Stomach (tissue), 9 donors: ENCODE measurements around the gene ZNF644. TPM values are rescaled to one million over a fixed set of nuclear protein-coding genes. Genes with fewer than 3 reads are reported as not detected.
"Not testable (repeated sequence)": the region's sequence is repeated elsewhere in the genome, so short reads cannot be mapped to it uniquely, and the experiment has no call there.

Experiments used
- DNase-seq, 2 donors: peaks; one replicate each; pipeline versions ENCODE4 v3.0.0 to v3.0.0-alpha.2; 2013 to 2019
- H3K27ac ChIP-seq, 5 donors: fragments of 200-600 bp in 4 of 5; sonication (generic) in 4 of 5; one replicate each; pipeline ENCODE4 v1.5.1; 2013 to 2019; ENCODE audit warnings: mild to moderate bottlenecking in 1 of 5, moderate library complexity in 1 of 5
- H3K27me3 ChIP-seq, 3 donors: fragments of 200-600 bp; sonication (generic); one replicate each; pipeline ENCODE4 v1.5.1; 2017 to 2019; ENCODE audit warnings: mixed run types in 1 of 3
- H3K36me3 ChIP-seq, 4 donors: fragments of 200-600 bp; sonication (generic); 1 replicate in 3 of 4; 2 replicates in 1 of 4; pipeline ENCODE4 v1.5.1; 2016 to 2019
- H3K4me1 ChIP-seq, 4 donors: fragments of 200-600 bp; sonication (generic); one replicate each; pipeline ENCODE4 v1.5.1; 2016 to 2019
- H3K4me3 ChIP-seq, 4 donors: fragments of 200-600 bp; sonication (generic) in 3 of 4; one replicate each; pipeline ENCODE4 v1.5.1; 2016 to 2019; ENCODE audit warnings: mild to moderate bottlenecking in 1 of 4
- H3K9me3 ChIP-seq, 4 donors: fragments of 200-600 bp; sonication (generic); one replicate each; pipeline ENCODE4 v1.5.1; 2016 to 2019
- CTCF ChIP-seq, 7 experiments: fragments of 450-650 bp in 4 of 7; fragments of 200-600 bp in 3 of 7; sonication (generic) in 3 of 7; IDR thresholded peaks; one replicate each; pipeline ENCODE4 v1.5.1; 2016 to 2019; ENCODE audit warnings: antibody characterized with exemption in 7 of 7, control low read depth in 2 of 7, mild to moderate bottlenecking in 1 of 7
- EP300 ChIP-seq: sonication (generic); formaldehyde crosslinking; IDR thresholded peaks from one replicate; pipeline ENCODE4 v1.6.1; 2017; ENCODE audit warnings: antibody characterized with exemption
- POLR2A ChIP-seq, 4 donors: fragments of 450-650 bp; IDR thresholded peaks; one replicate each; pipeline ENCODE4 v1.6.1; 2016; ENCODE audit warnings: antibody characterized with exemption in 4 of 4, control low read depth in 2 of 4, mild to moderate bottlenecking in 1 of 4, moderate library complexity in 1 of 4
- POLR2AphosphoS5 ChIP-seq, 3 donors: sonication (generic); formaldehyde crosslinking; IDR thresholded peaks; one replicate each; pipeline ENCODE4 v1.6.1; 2016; ENCODE audit warnings: antibody characterized with exemption in 3 of 3
- WGBS, 5 donors: extraction: QIAGEN DNeasy Blood & Tissue Kit in 3 of 5; methylation state at CpG; one replicate each; pipeline versions ENCODE4 v1.1.5 to v1.1.7; 2013 to 2018; 5-methylcytosine and 5-hydroxymethylcytosine counted together
- intact Hi-C: fragments of 100-400 bp; cut with DNase I; formaldehyde crosslinking; loops from one replicate; pipeline ENCODE4 v1.15.1; 2023; ENCODE audit warnings: low total_unique reads
- polyA plus RNA-seq, 3 donors: library from polyadenylated mRNA; stranded (reverse); fragments of 200-250 nt; gene quantifications; one replicate each; pipeline ENCODE4 v1.2.3, GENCODE V29; 2013
- total RNA-seq, 5 donors: library from RNA; depleted of rRNA; stranded (reverse); fragments of >200 nt; gene quantifications; one replicate each; pipeline versions ENCODE4 v1.1.0 to v1.2.3, GENCODE V29; 2014 to 2016
- donor health status: healthy with polysubstance abuse.
- donor health status: Bipolar disorder and iron deficiency.
- donor health status: healthy.

Gene ZNF644
- total and polyA plus RNA-seq, 8 donors, result 13.2 to 134 (median 43.5) TPM

- H3K27ac ChIP-seq, result no peak overlapping the region
- H3K4me3 ChIP-seq, result no peak overlapping the region
- no peaks in the 10 kb centered on the region for H3K9me3 ChIP-seq
- peaks cover 0 to 26% (median 21%) of the 10 kb centered on the region in 4 donors for H3K36me3 ChIP-seq
- no peaks in the 10 kb centered on the region for H3K27me3 ChIP-seq
- no peak for DNase-seq
- TF ChIP-seq POLR2A (IDR thresholded peaks at IDR 0.05) (no peak), POLR2AphosphoS5 (IDR thresholded peaks at IDR 0.05) (no peak), CTCF (IDR thresholded peaks at IDR 0.05) (no peak), EP300 (no peak)
- no peaks in the 10 kb centered on the region for H3K4me1 ChIP-seq
- intact Hi-C loops, result no loop called here
- WGBS, 5 donors, result 86 to 96% (median 93%) methylated on average over 1 of the region's 1 CpG
These were observed 110.5 kb downstream of the ZNF644 start for GRCh38 chr1:90911353-90911752.

GRCh38 chr1:90902672-90903071 lies 119.2 kb downstream of the ZNF644 start:
- Histone ChIP-seq H3K27ac (no peak overlapping the region), H3K4me1 (peaks cover 0 to 5% (median 0%) of the 10 kb centered on the region in 4 donors), H3K4me3 (no peak overlapping the region), H3K27me3 (no peaks in the 10 kb centered on the region), H3K9me3 (no peaks in the 10 kb centered on the region), H3K36me3 (peaks cover 0 to 35% (median 18%) of the 10 kb centered on the region in 4 donors)
- DNase-seq, result no peak
- intact Hi-C loops, result no loop called here
- no peak for TF ChIP-seq CTCF (IDR thresholded peaks at IDR 0.05)
- no peak for TF ChIP-seq EP300
- no peak for TF ChIP-seq POLR2A (IDR thresholded peaks at IDR 0.05)
- TF ChIP-seq POLR2AphosphoS5 (IDR thresholded peaks at IDR 0.05), result no peak

GRCh38 chr1:90899263-90899662 lies 122.6 kb downstream of the ZNF644 start:
- no peak overlapping the region for H3K27ac ChIP-seq
- intact Hi-C loops, result no loop called here
- H3K27me3 ChIP-seq, result no peaks in the 10 kb centered on the region
- no peaks in the 10 kb centered on the region for H3K9me3 ChIP-seq
- no peak for DNase-seq
- no peak overlapping the region for H3K4me3 ChIP-seq
- H3K4me1 ChIP-seq, result peaks cover 0 to 5% (median 0%) of the 10 kb centered on the region in 4 donors
- TF ChIP-seq EP300 (no peak), CTCF (IDR thresholded peaks at IDR 0.05) (no peak), POLR2A (IDR thresholded peaks at IDR 0.05) (no peak), POLR2AphosphoS5 (IDR thresholded peaks at IDR 0.05) (no peak)
- peaks cover 0 to 35% (median 18%) of the 10 kb centered on the region in 4 donors for H3K36me3 ChIP-seq
- 95 to 99% (median 96%) methylated on average over 3 of the region's 3 CpGs for WGBS, 5 donors

DNA sequence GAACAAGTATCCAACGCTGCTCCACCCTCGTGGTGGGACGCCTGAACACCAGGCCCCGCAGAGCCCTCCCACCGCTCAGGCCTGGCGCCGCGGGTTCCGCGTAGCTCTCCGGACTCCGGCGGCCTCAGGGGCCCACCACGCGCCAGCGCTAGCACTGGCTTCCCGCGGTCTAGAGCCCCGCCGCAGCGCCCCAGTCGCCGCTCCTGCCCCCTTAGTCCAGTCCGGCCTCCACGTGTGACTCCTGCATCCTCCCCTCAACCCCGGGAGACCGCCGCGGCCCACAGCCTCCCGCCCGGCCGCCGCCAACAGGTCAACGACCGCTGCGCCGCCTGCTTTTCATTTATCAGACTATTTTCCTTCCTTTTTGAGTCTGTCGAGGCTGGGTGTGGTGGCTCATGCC lies 128.2 kb downstream of the ZNF644 start:
- WGBS, 5 donors, result 98 to 99% (median 98%) methylated on average over 26 to 38 of the region's 38 CpGs
- H3K9me3 ChIP-seq, H3K36me3 ChIP-seq, H3K4me1 ChIP-seq, intact Hi-C loops, H3K4me3 ChIP-seq, H3K27me3 ChIP-seq, DNase-seq, H3K27ac ChIP-seq: not testable (repeated sequence)

- DNase-seq, H3K4me1 ChIP-seq, H3K27me3 ChIP-seq, H3K9me3 ChIP-seq, H3K36me3 ChIP-seq, H3K4me3 ChIP-seq, intact Hi-C loops, H3K27ac ChIP-seq: not testable (repeated sequence)
- 83 to 100% (median 97%) methylated on average over 1 of the region's 1 CpG for WGBS, 5 donors
These were observed 129.0 kb downstream of the ZNF644 start for GRCh38 chr1:90892884-90893283.

DNA sequence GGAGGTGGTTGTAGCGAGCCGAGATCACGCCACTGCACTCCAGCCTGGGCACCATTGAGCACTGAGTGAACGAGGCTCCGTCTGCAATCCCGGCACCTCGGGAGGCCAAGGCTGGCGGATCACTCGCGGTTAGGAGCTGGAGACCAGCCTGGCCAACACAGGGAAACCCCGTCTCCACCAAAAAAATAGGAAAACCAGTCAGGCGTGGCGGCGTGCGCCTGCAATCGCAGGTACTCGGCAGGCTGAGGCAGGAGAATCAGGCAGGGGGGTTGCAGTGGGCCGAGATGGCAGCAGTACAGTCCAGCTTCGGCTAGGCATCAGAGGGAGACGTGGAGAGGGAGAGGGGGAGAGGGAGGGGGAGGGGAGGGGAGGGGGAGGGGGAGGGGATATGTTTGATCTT lies 129.6 kb downstream of the ZNF644 start:
- DNase-seq, H3K4me3 ChIP-seq, H3K36me3 ChIP-seq, H3K27ac ChIP-seq, intact Hi-C loops, H3K27me3 ChIP-seq, H3K4me1 ChIP-seq, H3K9me3 ChIP-seq: not testable (repeated sequence)
- 92 to 100% (median 99%) methylated on average over 10 to 17 of the region's 20 CpGs for WGBS, 5 donors

GRCh38 chr1:90891756-90892155 lies 130.1 kb downstream of the ZNF644 start:
- H3K36me3 ChIP-seq, H3K9me3 ChIP-seq, H3K27ac ChIP-seq, H3K4me3 ChIP-seq, intact Hi-C loops, H3K4me1 ChIP-seq, DNase-seq, H3K27me3 ChIP-seq: not testable (repeated sequence)
- 97 to 100% (median 98%) methylated on average over 3 to 20 of the region's 28 CpGs for WGBS, 5 donors
